AG08395 (cell line): ENCODE results near the gene MRPL49.
"Not testable (repeated sequence)": the region's sequence is repeated elsewhere in the genome, so short reads cannot be mapped to it uniquely, and the experiment has no call there.

Source experiments
- DNase-seq: peaks from one replicate; pipeline ENCODE4 v3.0.0; 2012; ENCODE audit warnings: mixed read lengths, low spot score

Gene MRPL49

DNA sequence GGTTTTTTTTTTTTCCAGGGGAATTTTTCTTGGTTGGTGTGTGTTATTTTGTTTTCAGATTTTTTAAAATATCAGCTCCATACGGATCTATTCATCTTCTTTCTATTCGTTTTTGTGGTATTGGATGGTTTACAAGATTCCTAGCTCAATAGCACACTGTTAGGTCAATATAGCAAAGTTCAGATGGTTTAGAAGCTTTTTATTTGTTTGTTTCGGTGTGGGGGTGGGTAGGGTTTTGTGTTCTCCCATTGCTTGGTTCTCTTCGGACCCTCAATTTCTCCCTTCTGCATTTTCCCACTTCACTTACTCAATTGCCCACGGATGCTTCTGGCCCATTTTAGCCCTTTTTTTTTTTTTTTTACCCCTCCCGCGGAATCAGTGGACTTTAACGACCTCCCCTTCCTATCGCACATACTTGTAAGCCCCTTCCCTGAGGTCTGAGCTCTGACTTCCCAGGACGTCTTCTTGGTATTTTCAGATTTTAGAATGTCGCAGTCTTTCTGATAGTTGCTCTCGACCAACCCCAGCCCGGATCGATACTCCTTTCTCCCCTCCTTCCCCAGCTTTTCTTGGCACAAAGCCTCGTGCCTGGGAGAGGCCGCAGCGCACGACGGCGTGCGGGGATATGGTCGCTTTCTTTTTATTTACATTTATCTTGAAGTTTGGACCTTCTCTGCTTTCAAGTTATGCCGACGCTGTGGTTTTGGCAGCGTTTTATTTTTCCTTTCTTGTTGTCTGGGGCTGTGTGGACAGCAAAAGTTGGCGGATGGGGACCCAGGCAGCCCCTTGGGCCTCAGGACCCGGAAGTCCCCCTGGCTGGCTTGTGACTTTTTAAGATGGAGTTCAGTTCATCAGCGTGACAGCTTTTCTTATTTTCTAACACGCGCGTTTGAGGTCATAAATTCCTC lies 43.5 kb downstream of the MRPL49 start:
- no peak for DNase-seq

DNA sequence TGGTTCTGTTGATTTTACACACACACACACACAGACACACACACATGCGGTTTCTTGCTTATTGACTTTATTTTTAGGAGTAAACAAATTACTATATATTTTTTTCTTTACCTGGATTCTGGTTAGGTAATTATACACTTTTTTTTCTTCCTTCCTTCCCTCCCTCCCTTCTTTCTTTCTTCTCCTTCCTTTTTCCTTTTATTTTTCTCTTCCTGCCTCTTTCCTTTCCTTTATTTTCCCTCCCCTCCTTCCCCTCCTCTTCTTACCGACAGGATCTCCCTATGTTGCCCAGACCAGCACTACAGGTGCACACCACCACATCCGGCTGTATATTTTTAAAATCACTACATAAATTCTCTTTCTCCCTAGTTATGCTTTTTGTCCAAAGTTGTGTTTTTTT lies 44.8 kb downstream of the MRPL49 start:
- DNase-seq: no peak

DNA sequence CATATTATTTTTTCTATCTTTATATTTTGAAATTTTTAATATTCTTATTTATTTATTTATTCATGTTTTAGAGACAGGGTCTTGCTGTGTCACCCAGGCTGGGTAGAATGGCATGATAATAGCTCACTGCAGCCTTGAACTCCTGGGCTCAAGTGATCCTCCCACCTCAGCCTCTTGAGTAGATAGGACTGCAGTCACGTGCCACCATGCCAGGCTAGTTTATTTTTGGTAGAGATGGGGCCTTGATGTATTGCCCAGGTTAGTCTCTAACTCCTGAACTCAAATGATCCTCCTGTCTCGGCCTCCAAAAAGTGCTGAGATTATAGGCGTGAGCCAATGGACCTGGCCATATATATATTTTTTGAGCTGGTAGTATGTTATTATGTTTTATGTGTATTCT lies 45.5 kb downstream of the MRPL49 start:
- DNase-seq: no peak

DNA sequence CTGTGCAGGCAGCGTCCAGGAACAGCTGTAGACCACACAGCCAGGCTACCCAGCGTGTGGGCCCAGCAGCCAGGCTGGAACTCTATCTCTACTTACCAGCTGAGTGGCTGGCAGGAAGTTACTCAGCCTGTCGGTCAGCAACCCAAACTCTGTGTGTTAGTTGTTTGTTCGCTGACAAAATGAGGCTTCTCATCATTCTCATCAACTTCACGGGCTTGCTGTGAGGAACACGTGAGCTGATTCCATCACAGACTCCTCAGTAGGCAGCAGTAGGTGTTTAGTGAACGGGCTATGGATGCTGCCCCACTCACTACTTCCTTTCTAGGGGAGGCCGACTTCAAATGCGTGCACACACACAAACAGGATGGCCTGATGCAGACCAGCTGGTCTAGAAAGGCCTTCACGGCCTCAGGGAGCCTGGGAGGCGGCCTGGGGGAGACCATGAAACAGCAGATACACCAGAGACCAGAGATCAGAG lies 47.1 kb downstream of the MRPL49 start:
- DNase-seq: no peak

DNA sequence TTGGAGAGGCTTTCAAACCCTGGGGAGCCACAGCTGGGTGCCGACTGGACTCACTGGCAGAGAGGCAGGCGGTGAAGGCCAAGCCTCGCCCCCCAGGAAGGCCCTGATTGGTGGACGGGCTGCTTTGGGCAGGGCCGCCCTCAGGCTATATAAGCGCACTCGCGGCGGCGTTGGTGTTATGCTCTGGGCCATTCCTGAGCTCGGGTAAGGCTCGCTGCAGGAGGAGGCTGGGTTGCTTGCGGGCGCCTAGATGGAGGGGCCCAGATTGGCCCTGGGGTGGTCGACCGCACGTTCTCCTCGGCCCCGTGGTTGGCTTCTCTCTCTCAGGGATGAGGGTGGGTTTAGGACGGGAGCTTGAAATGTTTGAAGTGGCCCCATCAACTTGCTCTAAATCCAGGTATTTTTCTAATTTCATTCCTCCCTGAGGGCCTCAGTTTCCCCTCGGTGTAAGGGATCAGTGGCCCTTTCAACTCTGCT lies 48.0 kb downstream of the MRPL49 start, which contains the start of gene SPDYC:
TSS of gene SPDYC (plus strand) at position 176 of the 477 bp plus-strand sequence. CDS start 1,125 bp downstream, outside the sequence.
- no peak for DNase-seq

DNA sequence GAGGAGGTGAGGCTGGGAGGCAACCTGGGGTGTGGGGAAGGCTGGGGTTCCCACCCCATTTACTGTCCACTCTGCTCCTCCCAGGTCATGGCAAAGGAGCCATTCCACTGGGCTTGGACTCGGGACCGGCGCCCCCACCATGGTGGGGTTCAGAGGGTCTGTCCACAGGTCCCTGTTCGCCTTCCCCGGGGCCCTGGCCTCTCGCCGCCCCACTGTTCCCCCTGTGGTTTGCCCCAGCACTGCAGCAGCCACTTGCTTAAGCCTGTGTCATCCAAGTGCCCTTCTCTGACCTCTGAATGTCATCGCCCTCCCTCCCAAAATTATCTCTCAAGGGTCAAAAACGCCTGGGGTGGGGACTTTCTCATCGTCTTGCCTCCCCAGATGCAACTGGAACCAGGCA lies 50.5 kb downstream of the MRPL49 start:
- DNase-seq: no peak

DNA sequence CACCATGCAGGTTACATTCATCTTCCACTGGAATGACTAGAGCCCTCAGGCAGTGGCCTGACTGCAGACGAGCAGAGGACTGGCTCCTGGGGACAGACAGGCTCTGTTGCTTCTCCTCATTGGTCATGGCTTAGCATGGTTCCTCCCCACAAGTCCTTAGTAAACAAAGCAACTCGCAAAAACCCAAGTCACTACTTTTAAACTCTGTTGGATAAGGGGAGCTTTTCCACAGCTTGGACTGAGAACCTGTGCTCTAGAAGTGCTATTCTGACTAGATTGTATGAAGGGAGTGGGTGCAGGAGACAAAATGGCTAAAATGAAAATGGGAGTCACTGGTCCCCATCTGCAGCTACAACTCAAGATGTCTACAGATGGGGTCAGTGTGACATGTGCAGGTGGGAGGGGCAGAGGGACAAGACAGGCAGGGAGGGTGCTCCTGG lies 52.5 kb downstream of the MRPL49 start:
- DNase-seq: not testable (repeated sequence)
